Measurements from ENCODE around the gene INTS7.
"Not testable (repeated sequence)": the region's sequence is repeated elsewhere in the genome, so short reads cannot be mapped to it uniquely, and the experiment has no call there.

INTS7 gene

GRCh38 chr1:211975152-211975941 is 60.0 kb downstream of the INTS7 start:
- no peak for DNase-seq

- no peak for DNase-seq
Measured at GRCh38 chr1:211973541-211973940, 61.8 kb downstream of the INTS7 start.

GRCh38 chr1:211968200-211968834 is 67.0 kb downstream of the INTS7 start:
- no peak for DNase-seq

GRCh38 chr1:211967704-211968103 is 67.7 kb downstream of the INTS7 start:
- DNase-seq, result no peak

GRCh38 chr1:211965108-211965805 is 70.1 kb downstream of the INTS7 start:
- DNase-seq, result no peak

- DNase-seq, result no peak
Measured at GRCh38 chr1:211959680-211960079, 75.7 kb downstream of the INTS7 start.

GRCh38 chr1:211959221-211959620 is 76.1 kb downstream of the INTS7 start:
- DNase-seq, result no peak

GRCh38 chr1:211954028-211954427 is 81.3 kb downstream of the INTS7 start:
- not testable (repeated sequence) for DNase-seq

- not testable (repeated sequence) for DNase-seq
Measured at GRCh38 chr1:211953543-211953942, 81.8 kb downstream of the INTS7 start.

- no peak for DNase-seq
Measured at GRCh38 chr1:211952299-211952698, 83.1 kb downstream of the INTS7 start.

GRCh38 chr1:211951856-211952255 is 83.5 kb downstream of the INTS7 start:
- no peak for DNase-seq

GRCh38 chr1:211948377-211948776 is 87.0 kb downstream of the INTS7 start:
- no peak for DNase-seq

- DNase-seq, result peak; percentile 93
Measured at GRCh38 chr1:211947396-211948295, 87.7 kb downstream of the INTS7 start.

- no peak for DNase-seq
Measured at GRCh38 chr1:211944733-211945500, 90.4 kb downstream of the INTS7 start.

- DNase-seq, result no peak
Measured at GRCh38 chr1:211942583-211942982, 92.8 kb downstream of the INTS7 start.

GRCh38 chr1:211939876-211940468 is 95.4 kb downstream of the INTS7 start:
- no peak for DNase-seq

GRCh38 chr1:211938561-211938997 is 96.8 kb downstream of the INTS7 start:
- no peak for DNase-seq

GRCh38 chr1:211937422-211937821 is 97.9 kb downstream of the INTS7 start:
- DNase-seq, result not testable (repeated sequence)

- no peak for DNase-seq
Measured at GRCh38 chr1:211935448-211935970, 99.8 kb downstream of the INTS7 start.

- DNase-seq, result no peak
Measured at GRCh38 chr1:211933946-211934714, 101.2 kb downstream of the INTS7 start.

GRCh38 chr1:211932933-211933254 is 102.5 kb downstream of the INTS7 start:
- DNase-seq, result no peak

All from COR-L47 (cell line).